Measurements from ENCODE around the gene CDH23. TPM values are rescaled to one million over a fixed set of nuclear protein-coding genes. Genes with fewer than 3 reads are reported as not detected.

CDH23 gene
- total RNA-seq, 4 donors from 2014 or later = 14.4 to 29.6 (median 19.7) TPM

DNA sequence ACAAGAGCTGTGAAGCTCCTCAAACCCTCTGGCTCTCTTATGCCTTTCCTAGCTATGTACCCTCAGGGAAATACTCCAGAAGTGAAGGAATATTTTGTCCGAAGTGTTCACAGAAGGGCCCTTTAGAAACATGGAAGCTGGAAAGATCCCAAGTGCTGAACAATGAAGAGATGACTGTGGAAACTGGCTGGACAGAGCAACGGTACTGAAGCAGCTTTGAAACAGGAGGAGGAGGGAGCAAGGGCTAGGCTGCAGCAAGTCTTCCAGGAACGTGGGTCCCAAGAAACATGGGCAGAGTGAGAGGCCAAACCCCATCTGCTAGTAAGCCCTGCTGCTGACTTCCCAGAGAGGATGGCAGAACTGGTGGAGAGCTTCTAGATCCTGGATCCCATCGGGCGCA, 457.3 kb downstream of the CDH23 start:
- intact Hi-C loops (cut with DNase I) = no loop called here
- no peaks in the 10 kb centered on the region for H3K9me3 ChIP-seq
- H3K4me1 ChIP-seq = peaks cover 13 to 29% (median 22%) of the 10 kb centered on the region in 4 donors
- 52% methylated on average over 5 of the region's 5 CpGs for WGBS
- TF ChIP-seq, protein P1, sequence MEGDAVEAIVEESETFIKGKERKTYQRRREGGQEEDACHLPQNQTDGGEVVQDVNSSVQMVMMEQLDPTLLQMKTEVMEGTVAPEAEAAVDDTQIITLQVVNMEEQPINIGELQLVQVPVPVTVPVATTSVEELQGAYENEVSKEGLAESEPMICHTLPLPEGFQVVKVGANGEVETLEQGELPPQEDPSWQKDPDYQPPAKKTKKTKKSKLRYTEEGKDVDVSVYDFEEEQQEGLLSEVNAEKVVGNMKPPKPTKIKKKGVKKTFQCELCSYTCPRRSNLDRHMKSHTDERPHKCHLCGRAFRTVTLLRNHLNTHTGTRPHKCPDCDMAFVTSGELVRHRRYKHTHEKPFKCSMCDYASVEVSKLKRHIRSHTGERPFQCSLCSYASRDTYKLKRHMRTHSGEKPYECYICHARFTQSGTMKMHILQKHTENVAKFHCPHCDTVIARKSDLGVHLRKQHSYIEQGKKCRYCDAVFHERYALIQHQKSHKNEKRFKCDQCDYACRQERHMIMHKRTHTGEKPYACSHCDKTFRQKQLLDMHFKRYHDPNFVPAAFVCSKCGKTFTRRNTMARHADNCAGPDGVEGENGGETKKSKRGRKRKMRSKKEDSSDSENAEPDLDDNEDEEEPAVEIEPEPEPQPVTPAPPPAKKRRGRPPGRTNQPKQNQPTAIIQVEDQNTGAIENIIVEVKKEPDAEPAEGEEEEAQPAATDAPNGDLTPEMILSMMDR (IDR thresholded peaks at IDR 0.05) = no peak
- TF ChIP-seq POLR2AphosphoS5 (IDR thresholded peaks at IDR 0.05) (no peak), POLR2A (IDR thresholded peaks at IDR 0.05; ENCODE audit: low read depth) (no peak), EP300 (IDR thresholded peaks at IDR 0.05) (no peak)
- H3K4me3 ChIP-seq = no peak overlapping the region
- peak overlapping the region in 2 of 4 donors; percentile 10 to 33 for H3K27ac ChIP-seq (replicated peaks in 1 of 4)
- DNase-seq (ENCODE audit: extremely low spot score) = no peak
- H3K27me3 ChIP-seq = no peaks in the 10 kb centered on the region
- no peaks in the 10 kb centered on the region for H3K36me3 ChIP-seq

DNA sequence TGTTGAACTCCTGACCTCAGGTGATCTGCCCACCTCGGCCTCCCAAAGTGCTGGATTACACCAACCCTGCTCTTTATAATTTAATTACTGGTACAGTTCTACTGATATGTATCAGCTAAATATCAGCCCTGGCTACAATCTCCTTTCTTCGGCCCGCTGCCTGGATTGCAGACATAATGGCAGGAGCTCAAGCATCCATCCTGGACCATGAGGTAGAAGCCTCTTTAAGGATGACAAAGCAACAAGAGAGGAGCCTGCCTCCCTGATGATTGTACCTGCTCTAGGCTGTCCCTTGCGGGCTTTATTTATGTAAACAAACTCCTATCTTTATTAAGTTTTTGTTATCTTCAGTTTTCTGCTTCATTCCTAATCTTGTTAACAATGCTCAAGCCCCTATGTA, 459.9 kb downstream of the CDH23 start:
- Histone ChIP-seq H3K4me1 (peaks cover 23 to 35% (median 29%) of the 10 kb centered on the region in 4 donors), H3K36me3 (no peaks in the 10 kb centered on the region), H3K4me3 (no peak overlapping the region), H3K27ac (replicated peaks in 1 of 4) (no peak overlapping the region), H3K27me3 (no peaks in the 10 kb centered on the region), H3K9me3 (no peaks in the 10 kb centered on the region)
- 94% methylated on average over 4 of the region's 4 CpGs for WGBS
- TF ChIP-seq POLR2AphosphoS5 (IDR thresholded peaks at IDR 0.05) = no peak
- TF ChIP-seq, protein P1 (IDR thresholded peaks at IDR 0.05) = no peak
- DNase-seq (ENCODE audit: extremely low spot score) = no peak
- intact Hi-C loops (cut with DNase I) = no loop called here

DNA sequence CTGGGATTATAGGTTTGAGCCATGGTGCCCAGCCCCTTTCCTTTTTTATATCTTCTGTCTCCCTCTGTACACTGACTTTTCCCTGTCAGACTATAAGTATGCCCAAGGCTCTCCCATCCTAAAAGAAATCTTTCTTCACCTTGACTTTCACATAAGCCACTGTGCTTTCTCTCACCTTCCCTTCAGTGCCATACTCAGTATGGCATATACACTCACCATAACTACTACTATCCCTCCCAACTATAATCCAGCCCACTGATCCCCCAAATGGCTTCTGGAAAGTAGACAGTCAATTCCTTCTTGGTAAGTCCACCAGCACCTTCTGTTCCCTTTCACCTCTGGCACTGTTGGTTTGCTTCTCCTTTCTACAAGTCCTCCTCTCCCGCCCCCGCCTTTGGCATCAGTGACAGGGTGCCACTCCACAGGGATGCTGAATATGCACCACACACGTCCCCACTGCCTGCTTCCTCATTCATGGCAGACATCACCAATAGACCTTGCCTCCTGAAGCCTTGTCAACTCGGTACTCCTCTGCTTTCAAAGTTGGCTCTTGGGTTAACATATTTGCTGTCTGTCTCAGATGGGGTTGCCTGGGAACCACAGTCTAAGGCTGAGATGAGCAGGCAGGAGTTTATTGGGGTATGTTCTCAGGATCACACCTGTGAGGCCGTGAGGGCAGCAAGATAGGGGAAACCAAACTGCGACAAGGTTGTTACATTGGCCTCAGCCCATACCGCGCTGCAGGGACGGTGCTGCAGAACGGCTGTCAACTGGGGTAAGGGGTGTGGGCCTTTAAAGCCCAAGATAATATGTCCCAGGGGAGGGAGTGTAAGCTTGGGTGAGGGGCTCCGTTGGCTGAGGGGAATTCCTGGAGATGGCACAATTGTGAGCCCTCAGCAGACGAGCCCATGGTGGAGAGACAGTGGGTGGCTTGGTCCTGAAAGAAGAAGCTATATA, 461.5 kb downstream of the CDH23 start:
- intact Hi-C loops (cut with DNase I) = no loop called here
- Histone ChIP-seq H3K27me3 (no peaks in the 10 kb centered on the region), H3K4me1 (peaks cover 25 to 45% (median 30%) of the 10 kb centered on the region in 4 donors), H3K36me3 (no peaks in the 10 kb centered on the region), H3K27ac (replicated peaks in 1 of 4) (peak overlapping the region in 1 of 4 donors; percentile 92), H3K9me3 (no peaks in the 10 kb centered on the region), H3K4me3 (no peak overlapping the region)
- no peak for DNase-seq (ENCODE audit: extremely low spot score)
- TF ChIP-seq, protein P1 (IDR thresholded peaks at IDR 0.05) = no peak
- no peak for TF ChIP-seq EP300 (IDR thresholded peaks at IDR 0.05)
- TF ChIP-seq POLR2AphosphoS5 (IDR thresholded peaks at IDR 0.05) = no peak
- no peak for TF ChIP-seq POLR2A (IDR thresholded peaks at IDR 0.05; ENCODE audit: low read depth)
- 93% methylated on average over 12 of the region's 12 CpGs for WGBS

DNA sequence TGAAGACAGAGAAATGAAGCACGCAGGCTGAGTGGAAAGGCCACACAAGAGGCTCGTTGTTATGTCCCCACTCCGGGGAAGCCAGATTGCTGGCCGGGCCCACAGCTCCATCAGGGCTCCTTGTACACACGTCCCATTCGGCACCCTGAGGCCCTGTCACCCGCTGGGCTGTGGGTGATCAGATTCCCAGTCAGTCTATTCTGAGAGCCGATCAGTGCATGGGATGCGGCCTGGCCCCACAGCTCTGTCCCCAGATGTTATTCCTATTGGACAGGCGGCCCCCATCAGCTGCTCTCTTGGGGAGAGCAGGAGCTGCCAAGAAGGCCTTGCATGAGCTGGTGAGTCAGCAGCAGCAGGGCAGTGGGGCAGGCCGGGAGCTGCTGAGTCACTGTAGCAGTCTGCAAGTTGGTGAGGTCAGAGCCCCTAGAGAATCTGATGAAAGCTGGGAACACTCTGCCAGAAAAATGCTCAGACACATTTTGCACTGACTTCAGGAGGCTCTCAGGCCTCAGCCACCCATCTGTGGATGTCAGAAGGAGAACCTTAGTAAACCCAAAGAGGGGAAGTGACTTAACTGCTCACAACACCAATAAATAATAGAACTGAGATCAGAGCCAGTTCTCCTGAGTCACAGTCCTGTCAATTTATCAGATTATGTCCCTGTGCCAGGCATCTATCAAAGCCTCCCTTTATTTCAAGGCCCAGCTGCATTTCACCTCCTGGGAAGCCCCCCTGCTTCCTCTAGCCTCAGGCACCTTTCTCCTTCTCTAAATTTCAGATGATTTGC, 463.7 kb downstream of the CDH23 start:
- H3K9me3 ChIP-seq = no peaks in the 10 kb centered on the region
- H3K27ac ChIP-seq (replicated peaks in 1 of 4) = peak overlapping the region; percentile 87 to 92 (median 90)
- DNase-seq (ENCODE audit: extremely low spot score) = peak; percentile 97
- intact Hi-C loops (cut with DNase I) = no loop called here
- no peak for TF ChIP-seq EP300 (IDR thresholded peaks at IDR 0.05)
- TF ChIP-seq POLR2AphosphoS5 (IDR thresholded peaks at IDR 0.05) = peak; percentile 83 to 98
- no peaks in the 10 kb centered on the region for H3K27me3 ChIP-seq
- peak overlapping the region in 1 of 4 donors; percentile 5 for H3K4me3 ChIP-seq
- H3K36me3 ChIP-seq = no peaks in the 10 kb centered on the region
- H3K4me1 ChIP-seq = peaks cover 25 to 45% (median 26%) of the 10 kb centered on the region in 4 donors
- 33% methylated on average over 10 of the region's 11 CpGs for WGBS

DNA sequence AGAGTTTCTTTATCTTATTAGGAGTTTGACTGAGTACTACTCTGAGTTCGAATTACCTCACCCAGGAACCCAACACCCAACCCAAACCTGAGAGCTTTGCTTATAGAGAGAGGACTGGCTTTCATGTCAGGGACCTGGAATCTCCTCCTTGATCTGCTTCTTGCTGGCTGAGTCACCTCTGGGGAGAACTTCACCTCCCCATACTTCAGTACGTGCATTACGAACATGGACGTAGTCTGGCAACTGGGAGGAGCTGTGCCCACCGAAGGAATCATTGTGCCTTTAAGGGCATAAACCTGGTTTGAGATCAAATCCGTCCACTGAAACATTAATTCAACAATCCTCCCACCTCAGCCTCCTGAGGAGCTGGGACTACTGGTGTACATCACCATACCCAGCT, 466.5 kb downstream of the CDH23 start:
- DNase-seq (ENCODE audit: extremely low spot score) = no peak
- 90% methylated on average over 6 of the region's 6 CpGs for WGBS
- Histone ChIP-seq H3K27me3 (no peaks in the 10 kb centered on the region), H3K4me3 (no peak overlapping the region), H3K9me3 (no peaks in the 10 kb centered on the region), H3K36me3 (no peaks in the 10 kb centered on the region), H3K27ac (replicated peaks in 1 of 4) (peak overlapping the region in 2 of 4 donors; percentile 87 to 92), H3K4me1 (peaks cover 25 to 44% (median 28%) of the 10 kb centered on the region in 4 donors)
- intact Hi-C loops (cut with DNase I) = no loop called here
- no peak for TF ChIP-seq POLR2A (IDR thresholded peaks at IDR 0.05; ENCODE audit: low read depth)
- TF ChIP-seq POLR2AphosphoS5 (IDR thresholded peaks at IDR 0.05) = no peak
- no peak for TF ChIP-seq EP300 (IDR thresholded peaks at IDR 0.05)
- TF ChIP-seq, protein P1 (IDR thresholded peaks at IDR 0.05) = no peak
